ENCODE results near the gene GLRA3.
"Not testable (repeated sequence)": the region's sequence is repeated elsewhere in the genome, so short reads cannot be mapped to it uniquely, and the experiment has no call there.

GLRA3 gene

GRCh38 chr4:174808836-174809235, 20.2 kb downstream of the GLRA3 start:
- DNase-seq (ENCODE audit: low spot score) = no peak

- DNase-seq (ENCODE audit: low spot score) = no peak
These were observed 20.9 kb downstream of the GLRA3 start for GRCh38 chr4:174808119-174808518.

- DNase-seq (ENCODE audit: low spot score) = no peak
These were observed 23.3 kb downstream of the GLRA3 start for GRCh38 chr4:174805746-174806145.

GRCh38 chr4:174794543-174795094, 34.4 kb downstream of the GLRA3 start:
- DNase-seq (ENCODE audit: low spot score) = no peak

GRCh38 chr4:174789657-174790056, 39.4 kb downstream of the GLRA3 start:
- no peak for DNase-seq (ENCODE audit: low spot score)

GRCh38 chr4:174778274-174778986, 50.6 kb downstream of the GLRA3 start:
- not testable (repeated sequence) for DNase-seq (ENCODE audit: low spot score)

GRCh38 chr4:174775366-174775765, 53.7 kb downstream of the GLRA3 start:
- DNase-seq (ENCODE audit: low spot score) = no peak

GRCh38 chr4:174764105-174764729, 64.8 kb downstream of the GLRA3 start:
- peak; percentile 32 for DNase-seq (ENCODE audit: low spot score)

- DNase-seq (ENCODE audit: low spot score) = no peak
These were observed 65.5 kb downstream of the GLRA3 start for GRCh38 chr4:174763454-174764104.

GRCh38 chr4:174761451-174761850, 67.6 kb downstream of the GLRA3 start:
- no peak for DNase-seq (ENCODE audit: low spot score)

- no peak for DNase-seq (ENCODE audit: low spot score)
These were observed 71.3 kb downstream of the GLRA3 start for GRCh38 chr4:174757736-174758135.

GRCh38 chr4:174753021-174753420, 76.0 kb downstream of the GLRA3 start:
- no peak for DNase-seq (ENCODE audit: low spot score)

- DNase-seq (ENCODE audit: low spot score) = no peak
These were observed 77.0 kb downstream of the GLRA3 start for GRCh38 chr4:174752026-174752425.

- no peak for DNase-seq (ENCODE audit: low spot score)
These were observed 80.0 kb downstream of the GLRA3 start for GRCh38 chr4:174749091-174749490.

- DNase-seq (ENCODE audit: low spot score) = no peak
These were observed 82.3 kb downstream of the GLRA3 start for GRCh38 chr4:174746710-174747109.

GRCh38 chr4:174742561-174742960, 86.5 kb downstream of the GLRA3 start:
- DNase-seq (ENCODE audit: low spot score) = no peak

GRCh38 chr4:174739576-174739975, 89.5 kb downstream of the GLRA3 start:
- DNase-seq (ENCODE audit: low spot score) = no peak

GRCh38 chr4:174734181-174734580, 94.9 kb downstream of the GLRA3 start:
- DNase-seq (ENCODE audit: low spot score) = no peak

GRCh38 chr4:174717828-174718227, 111.2 kb downstream of the GLRA3 start:
- DNase-seq (ENCODE audit: low spot score) = no peak

- no peak for DNase-seq (ENCODE audit: low spot score)
These were observed 111.9 kb downstream of the GLRA3 start for GRCh38 chr4:174716986-174717770.

- no peak for DNase-seq (ENCODE audit: low spot score)
These were observed 114.4 kb downstream of the GLRA3 start for GRCh38 chr4:174714393-174715211.

Measured in globus pallidus (tissue), 1 donor.